Endothelial cell (in vitro differentiated cells): ENCODE measurements around the gene SCAPER. TPM values are rescaled to one million over a fixed set of nuclear protein-coding genes. Genes with fewer than 3 reads are reported as not detected.
"Not testable (repeated sequence)": the region's sequence is repeated elsewhere in the genome, so short reads cannot be mapped to it uniquely, and the experiment has no call there.

ENCODE experiments used
- DNase-seq: peaks from one replicate; pipeline ENCODE4 v3.0.0; 2021; ENCODE audit warnings: low spot score
- H3K27ac Mint-ChIP-seq: one replicate; pipeline ENCODE4 v1.8.0; 2021; ENCODE audit warnings: mixed read lengths, inconsistent platforms; ENCODE audit not compliant: unreplicated experiment
- H3K27me3 Mint-ChIP-seq: one replicate; pipeline ENCODE4 v1.8.0; 2021; ENCODE audit warnings: mild to moderate bottlenecking, moderate library complexity, mixed read lengths, inconsistent platforms; ENCODE audit not compliant: unreplicated experiment
- H3K36me3 Mint-ChIP-seq: one replicate; pipeline ENCODE4 v1.8.0; 2021; ENCODE audit warnings: mild to moderate bottlenecking, low read depth, mixed read lengths, inconsistent platforms; ENCODE audit not compliant: unreplicated experiment
- H3K4me1 Mint-ChIP-seq: one replicate; pipeline ENCODE4 v1.8.0; 2021; ENCODE audit warnings: mild to moderate bottlenecking, mixed read lengths, inconsistent platforms; ENCODE audit not compliant: unreplicated experiment
- H3K4me3 Mint-ChIP-seq: one replicate; pipeline ENCODE4 v1.8.0; 2021; ENCODE audit warnings: mild to moderate bottlenecking, mixed read lengths, inconsistent platforms; ENCODE audit not compliant: unreplicated experiment
- H3K9me3 Mint-ChIP-seq: one replicate; pipeline ENCODE4 v1.8.0; 2021; ENCODE audit warnings: mixed read lengths, inconsistent platforms; ENCODE audit not compliant: unreplicated experiment
- total RNA-seq: library from RNA; stranded (reverse); fragmentation: NEBNext Ultra II Directional; extraction: Animal tissue kit (Norgen Biotek cat#: 25700); gene quantifications from one replicate; pipeline ENCODE4 v1.2.1, GENCODE V29; 2021; ENCODE audit not compliant: unreplicated experiment
- TF ChIP-seq, protein P1 (sequence below): fragments of 200-600 bp; sonication (generic); IDR thresholded peaks from one replicate; pipeline ENCODE4 v1.5.0; 2021; ENCODE audit warnings: antibody characterized with exemption; ENCODE audit not compliant: unreplicated experiment

SCAPER gene
- total RNA-seq, 1 donor from 2014 or later = 18.1 TPM

DNA sequence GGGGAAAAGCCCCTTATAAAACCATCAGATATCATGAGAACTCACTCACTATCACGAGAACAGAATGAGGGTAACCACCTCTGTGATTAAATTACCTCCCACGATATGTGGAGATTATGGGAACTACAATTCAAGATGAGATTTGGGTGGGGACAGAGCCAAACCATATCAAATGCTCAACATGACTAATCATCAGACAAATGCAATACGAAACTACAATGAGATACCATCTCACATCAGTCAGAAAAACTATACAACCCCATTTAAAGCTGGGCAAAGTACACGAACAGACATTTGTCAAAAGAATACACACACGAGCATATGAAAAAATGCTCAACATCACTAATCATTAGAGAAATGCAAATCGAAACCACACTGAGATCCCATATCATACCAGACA, 67.7 kb downstream of the SCAPER start:
- TF ChIP-seq, protein P1, sequence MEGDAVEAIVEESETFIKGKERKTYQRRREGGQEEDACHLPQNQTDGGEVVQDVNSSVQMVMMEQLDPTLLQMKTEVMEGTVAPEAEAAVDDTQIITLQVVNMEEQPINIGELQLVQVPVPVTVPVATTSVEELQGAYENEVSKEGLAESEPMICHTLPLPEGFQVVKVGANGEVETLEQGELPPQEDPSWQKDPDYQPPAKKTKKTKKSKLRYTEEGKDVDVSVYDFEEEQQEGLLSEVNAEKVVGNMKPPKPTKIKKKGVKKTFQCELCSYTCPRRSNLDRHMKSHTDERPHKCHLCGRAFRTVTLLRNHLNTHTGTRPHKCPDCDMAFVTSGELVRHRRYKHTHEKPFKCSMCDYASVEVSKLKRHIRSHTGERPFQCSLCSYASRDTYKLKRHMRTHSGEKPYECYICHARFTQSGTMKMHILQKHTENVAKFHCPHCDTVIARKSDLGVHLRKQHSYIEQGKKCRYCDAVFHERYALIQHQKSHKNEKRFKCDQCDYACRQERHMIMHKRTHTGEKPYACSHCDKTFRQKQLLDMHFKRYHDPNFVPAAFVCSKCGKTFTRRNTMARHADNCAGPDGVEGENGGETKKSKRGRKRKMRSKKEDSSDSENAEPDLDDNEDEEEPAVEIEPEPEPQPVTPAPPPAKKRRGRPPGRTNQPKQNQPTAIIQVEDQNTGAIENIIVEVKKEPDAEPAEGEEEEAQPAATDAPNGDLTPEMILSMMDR = no peak
- Mint-ChIP-seq H3K27ac (no peak overlapping the region), H3K9me3 (no peaks in the 10 kb centered on the region), H3K27me3 (peaks cover 4% of the 10 kb centered on the region), H3K36me3 (no peaks in the 10 kb centered on the region), H3K4me3 (no peak overlapping the region), H3K4me1 (peaks cover 3% of the 10 kb centered on the region)
- DNase-seq = no peak

GRCh38 chr15:76829939-76830338, 75.2 kb downstream of the SCAPER start:
- H3K4me1 Mint-ChIP-seq = peaks cover 5% of the 10 kb centered on the region
- H3K9me3 Mint-ChIP-seq = no peaks in the 10 kb centered on the region
- TF ChIP-seq, protein P1 = no peak
- no peak overlapping the region for H3K4me3 Mint-ChIP-seq
- no peaks in the 10 kb centered on the region for H3K36me3 Mint-ChIP-seq
- no peak overlapping the region for H3K27ac Mint-ChIP-seq
- DNase-seq = no peak
- no peaks in the 10 kb centered on the region for H3K27me3 Mint-ChIP-seq

DNA sequence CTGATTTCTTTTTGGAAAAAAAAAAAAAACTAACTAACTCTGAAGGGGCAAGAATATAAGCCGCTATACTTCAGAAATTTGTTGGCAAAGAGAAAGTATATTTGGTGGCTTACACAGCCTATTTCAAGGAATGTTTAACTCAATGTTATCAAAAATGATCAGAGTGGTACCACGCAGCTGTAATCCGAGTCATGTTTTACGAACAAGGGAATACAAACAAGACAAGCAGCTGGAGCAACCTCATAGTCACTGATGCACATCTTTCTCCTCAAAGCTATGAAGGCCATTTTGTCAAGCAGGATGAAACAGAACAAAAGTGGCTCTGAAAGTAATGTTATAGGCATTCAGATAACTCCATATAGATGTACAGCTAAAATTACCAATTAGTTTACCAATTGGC, 81.2 kb downstream of the SCAPER start:
- Mint-ChIP-seq H3K36me3 (no peaks in the 10 kb centered on the region), H3K27ac (no peak overlapping the region), H3K9me3 (no peaks in the 10 kb centered on the region), H3K4me3 (no peak overlapping the region), H3K27me3 (no peaks in the 10 kb centered on the region), H3K4me1 (peaks cover 5% of the 10 kb centered on the region)
- DNase-seq = no peak
- TF ChIP-seq, protein P1 = no peak

- peaks cover 5% of the 10 kb centered on the region for H3K4me1 Mint-ChIP-seq
- no peak overlapping the region for H3K4me3 Mint-ChIP-seq
- TF ChIP-seq, protein P1 = no peak
- H3K27ac Mint-ChIP-seq = no peak overlapping the region
- no peaks in the 10 kb centered on the region for H3K27me3 Mint-ChIP-seq
- peaks cover 4% of the 10 kb centered on the region for H3K36me3 Mint-ChIP-seq
- no peaks in the 10 kb centered on the region for H3K9me3 Mint-ChIP-seq
- no peak for DNase-seq
Observed at GRCh38 chr15:76823303-76823702, 81.8 kb downstream of the SCAPER start.

DNA sequence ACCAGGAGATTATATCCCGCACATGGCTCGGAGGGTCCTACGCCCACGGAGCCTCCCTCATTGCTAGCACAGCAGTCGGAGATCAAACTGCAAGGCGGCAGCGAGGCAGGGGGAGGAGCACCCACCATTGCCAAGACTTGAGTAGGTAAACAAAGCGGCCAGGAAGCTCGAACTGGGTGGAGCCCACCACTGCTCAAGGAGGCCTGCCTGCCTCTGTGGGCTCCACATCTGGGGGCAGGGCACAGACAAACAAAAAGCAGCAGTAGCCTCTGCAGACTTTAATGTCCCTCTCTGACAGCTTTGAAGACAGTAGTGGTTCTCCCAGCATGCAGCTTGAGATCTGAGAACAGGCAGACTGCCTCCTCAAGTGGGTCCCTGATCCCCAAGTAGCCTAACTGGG, 86.2 kb downstream of the SCAPER start:
- H3K4me1 Mint-ChIP-seq = not testable (repeated sequence)

GRCh38 chr15:76815421-76815820, 89.7 kb downstream of the SCAPER start:
- no peaks in the 10 kb centered on the region for H3K9me3 Mint-ChIP-seq
- no peaks in the 10 kb centered on the region for H3K27me3 Mint-ChIP-seq
- H3K4me3 Mint-ChIP-seq = no peak overlapping the region
- TF ChIP-seq, protein P1 = no peak
- no peak for DNase-seq
- no peak overlapping the region for H3K27ac Mint-ChIP-seq
- peaks cover 6% of the 10 kb centered on the region for H3K36me3 Mint-ChIP-seq
- H3K4me1 Mint-ChIP-seq = no peaks in the 10 kb centered on the region

More for the DNA sequence above, 86.2 kb downstream of the SCAPER start:
- not testable (repeated sequence) for H3K27ac Mint-ChIP-seq, H3K9me3 Mint-ChIP-seq, H3K4me3 Mint-ChIP-seq, H3K27me3 Mint-ChIP-seq, DNase-seq, H3K36me3 Mint-ChIP-seq
